IMR-90 (cell line): Measurements from ENCODE around the gene JCAD. TPM values are rescaled to one million over a fixed set of nuclear protein-coding genes. Genes with fewer than 3 reads are reported as not detected.
A peak's percentile ranks its signal among the peaks of the same experiment; 100 is the strongest.

ENCODE experiments used
- ATAC-seq: fragments of 200-7000 bp; cut with Tn5 transposase; 2 replicates; pipeline ENCODE4 v1.9.1; 2020; ENCODE audit warnings: low read depth, mild to moderate bottlenecking, moderate library complexity
- BruUV-seq: library from RNA; stranded (reverse); fragments of 400-500 nt; replicated peaks from 2 replicates; lab custom pipeline; 2021; lab: Mats Ljungman, UMichigan
- CTCF ChIA-PET: fragments of 300-600 bp; formaldehyde crosslinking; extraction: SDS; loops from one replicate; lab custom pipeline; 2021; ENCODE audit warnings: antibody characterized with exemption; lab: Yijun Ruan, JAX
- POLR2A ChIA-PET: fragments of 300-600 bp; sonication (Branson Sonifier 250); formaldehyde crosslinking; loops from one replicate; lab custom pipeline; 2022; ENCODE audit warnings: antibody characterized with exemption; ENCODE audit not compliant: unreplicated experiment; lab: Charles Lee
- DNase-seq: peaks from one replicate; pipeline ENCODE4 v3.0.0; 2013
- H2AFZ ChIP-seq: replicated peaks from 2 replicates; pipeline ENCODE3; 2013; ENCODE audit warnings: low read length, mild to moderate bottlenecking; ENCODE audit not compliant: poor library complexity
- H2AK5ac ChIP-seq: 2 replicates; pipeline ENCODE4 v1.6.1; 2013; ENCODE audit warnings: low read depth, low read length, inconsistent platforms
- H2AK9ac ChIP-seq: replicated peaks from 2 replicates; pipeline ENCODE3; 2013; ENCODE audit warnings: mild to moderate bottlenecking, low read depth, low read length, moderate library complexity; ENCODE audit not compliant: poor library complexity
- H2BK120ac ChIP-seq: 2 replicates; pipeline ENCODE4 v1.6.1; 2013; ENCODE audit warnings: low read depth, low read length, inconsistent platforms
- H2BK15ac ChIP-seq: 3 replicates; pipeline ENCODE4 v1.6.1; 2013; ENCODE audit warnings: low read depth, low read length, inconsistent platforms
- H2BK20ac ChIP-seq: 2 replicates; pipeline ENCODE4 v1.6.1; 2013; ENCODE audit warnings: low read depth, mild to moderate bottlenecking, inconsistent platforms, low read length, moderate library complexity
- H2BK5ac ChIP-seq: 2 replicates; pipeline ENCODE4 v1.6.1; 2013; ENCODE audit warnings: mild to moderate bottlenecking, low read depth, low read length, inconsistent platforms; ENCODE audit not compliant: poor library complexity, severe bottlenecking
- H3K14ac ChIP-seq: replicated peaks from 2 replicates; pipeline ENCODE4 v1.6.1; 2013; ENCODE audit warnings: low read depth, low read length, inconsistent platforms
- H3K18ac ChIP-seq: 2 replicates; pipeline ENCODE4 v1.6.1; 2013; ENCODE audit warnings: low read depth, low read length, control low read depth
- H3K23ac ChIP-seq: 2 replicates; pipeline ENCODE4 v1.6.1; 2013; ENCODE audit warnings: low read depth, low read length, inconsistent platforms
- H3K27ac ChIP-seq: 2 replicates; pipeline ENCODE4 v1.5.1; 2013; ENCODE audit warnings: mild to moderate bottlenecking, control low read depth, low read length; ENCODE audit not compliant: insufficient read depth
- H3K27me3 ChIP-seq: 2 replicates; pipeline ENCODE4 v1.6.1; 2013; ENCODE audit warnings: low read length; ENCODE audit not compliant: control insufficient read depth, insufficient read depth
- H3K36me3 ChIP-seq: 2 replicates; pipeline ENCODE4 v1.6.1; 2013; ENCODE audit warnings: low read length, mixed read lengths; ENCODE audit not compliant: control insufficient read depth, insufficient read depth
- H3K4ac ChIP-seq: 2 replicates; pipeline ENCODE4 v1.6.1; 2013; ENCODE audit warnings: low read depth, low read length, inconsistent platforms
- H3K4me1 ChIP-seq: 2 replicates; pipeline ENCODE4 v1.6.1; 2013; ENCODE audit warnings: low read length, mixed read lengths; ENCODE audit not compliant: control insufficient read depth, insufficient read depth
- H3K4me2 ChIP-seq: 2 replicates; pipeline ENCODE4 v1.6.1; 2013; ENCODE audit warnings: low read depth, mild to moderate bottlenecking, control low read depth, low read length, moderate library complexity
- H3K4me3 ChIP-seq: 2 replicates; pipeline ENCODE4 v1.5.1; 2013; ENCODE audit warnings: low read depth, mild to moderate bottlenecking, control low read depth, low read length, moderate library complexity; ENCODE audit not compliant: insufficient read depth
- H3K56ac ChIP-seq: 2 replicates; pipeline ENCODE4 v1.6.1; 2013; ENCODE audit warnings: low read length, inconsistent platforms; ENCODE audit not compliant: insufficient read depth; ENCODE audit errors: extremely low read depth
- H3K79me1 ChIP-seq, 2 experiments: 2 replicates each; pipeline ENCODE4 v1.6.1; 2013; ENCODE audit warnings: low read length in 2 of 2, inconsistent platforms in 1 of 2, low read depth in 1 of 2
- H3K9ac ChIP-seq: 2 replicates; pipeline ENCODE4 v1.6.1; 2013; ENCODE audit warnings: low read depth, low read length, control low read depth
- H3K9me1 ChIP-seq: 2 replicates; pipeline ENCODE4 v1.6.1; 2013; ENCODE audit warnings: low read length, inconsistent platforms; ENCODE audit not compliant: insufficient read depth
- H3K9me3 ChIP-seq: 2 replicates; pipeline ENCODE4 v1.6.1; 2013; ENCODE audit warnings: low read length; ENCODE audit not compliant: control insufficient read depth, insufficient read depth
- H4K20me1 ChIP-seq: 2 replicates; pipeline ENCODE4 v1.6.1; 2013; ENCODE audit warnings: low read length, inconsistent platforms; ENCODE audit not compliant: insufficient read depth
- H4K5ac ChIP-seq: 2 replicates; pipeline ENCODE4 v1.6.1; 2013; ENCODE audit warnings: mild to moderate bottlenecking, low read depth, low read length, control low read depth
- H4K8ac ChIP-seq, 2 experiments: 2 replicates each; pipeline ENCODE4 v1.6.1; 2013; ENCODE audit warnings: low read depth in 2 of 2, low read length in 2 of 2, control low read depth in 1 of 2, inconsistent platforms in 1 of 2
- H4K91ac ChIP-seq: 2 replicates; pipeline ENCODE4 v1.6.1; 2013; ENCODE audit warnings: low read depth, low read length, inconsistent platforms; ENCODE audit not compliant: insufficient read depth
- BHLHE40 ChIP-seq: fragments of 150-350 bp; IDR thresholded peaks from 2 replicates; pipeline ENCODE4 v1.6.1; 2016; ENCODE audit warnings: mild to moderate bottlenecking, low read depth, low read length
- CEBPB ChIP-seq: IDR thresholded peaks from 2 replicates; pipeline ENCODE4 v1.6.1; 2012; ENCODE audit warnings: low read depth, low read length, improper control_type of control experiment
- CHD1 ChIP-seq: IDR thresholded peaks from 2 replicates; pipeline ENCODE4 v1.6.1; 2012; ENCODE audit warnings: low read depth, low read length, improper control_type of control experiment
- MAFK ChIP-seq: IDR thresholded peaks from 2 replicates; pipeline ENCODE4 v1.6.1; 2012; ENCODE audit warnings: low read depth, low read length, improper control_type of control experiment
- MXI1 ChIP-seq: IDR thresholded peaks from 2 replicates; pipeline ENCODE4 v1.6.1; 2012; ENCODE audit warnings: low read depth, mild to moderate bottlenecking, low read length, moderate library complexity, borderline replicate concordance
- NFE2L2 ChIP-seq: fragments of 150-350 bp; IDR thresholded peaks from 2 replicates; pipeline ENCODE4 v1.6.1; 2016; ENCODE audit warnings: low read depth, mild to moderate bottlenecking, low read length
- POLR2A ChIP-seq: IDR thresholded peaks from 2 replicates; pipeline ENCODE4 v1.6.1; 2012; ENCODE audit warnings: mild to moderate bottlenecking, low read depth, low read length
- RAD21 ChIP-seq: IDR thresholded peaks from 2 replicates; pipeline ENCODE4 v1.6.1; 2012; ENCODE audit warnings: low read length, improper control_type of control experiment
- RCOR1 ChIP-seq: IDR thresholded peaks from 2 replicates; pipeline ENCODE4 v1.6.1; 2012; ENCODE audit warnings: mild to moderate bottlenecking, low read length, improper control_type of control experiment; ENCODE audit not compliant: insufficient replicate concordance
- SMC3 ChIP-seq: fragments of 150-350 bp; IDR thresholded peaks from 2 replicates; pipeline ENCODE4 v1.6.1; 2016; ENCODE audit warnings: low read depth, mild to moderate bottlenecking, antibody characterized with exemption, low read length, moderate library complexity
- WGBS, 2 experiments: methylation state at CpG; one replicate each; pipeline versions ENCODE4 v1.1.5 to v1.1.7; 2013; ENCODE audit warnings: missing lambda C conversion rate in 2 of 2; ENCODE audit not compliant: insufficient read length in 1 of 2; ENCODE audit errors: extremely low coverage in 2 of 2; 5-methylcytosine and 5-hydroxymethylcytosine counted together
- dilution Hi-C: fragments of 300-500 bp; cut with HindIII; formaldehyde crosslinking; loops from one replicate; pipeline ENCODE4 v1.14.3; 2018; ENCODE audit warnings: low sequenced_read_pairs; ENCODE audit not compliant: unreplicated experiment
- in situ Hi-C: fragments of 300-500 bp; cut with MboI; formaldehyde crosslinking; loops from 3 replicates; pipeline ENCODE4 v1.14.3; 2019; ENCODE audit warnings: low sequenced_read_pairs, inconsistent platforms, mixed read lengths
- intact Hi-C: fragments of 100-400 bp; cut with micrococcal nuclease; formaldehyde crosslinking; loops from 2 replicates; pipeline ENCODE4 v1.10.0; 2022
- polyA plus RNA-seq, 3 experiments: library from polyadenylated mRNA; depleted of rRNA; stranded (reverse); fragments of >200 nt; gene quantifications; 2 replicates each; pipeline ENCODE4 v1.2.3, GENCODE V29; 2012; ENCODE audit warnings: low replicate concordance in 1 of 3
- total RNA-seq: library from RNA; depleted of rRNA; stranded (reverse); fragments of >200 nt; gene quantifications from 2 replicates; pipeline ENCODE4 v1.2.3, GENCODE V29; 2012
- TF ChIP-seq, protein P1 (sequence below): conservative IDR thresholded peaks from 2 replicates; pipeline ENCODE4 v1.5.1; 2012; ENCODE audit warnings: mild to moderate bottlenecking, low read depth, low read length, improper control_type of control experiment
- TF ChIP-seq, protein P2 (sequence below): fragments of 150-350 bp; IDR thresholded peaks from 2 replicates; pipeline ENCODE4 v1.6.1; 2016; ENCODE audit warnings: low read depth, mild to moderate bottlenecking, low read length, moderate library complexity, borderline replicate concordance

Gene JCAD
- total and polyA plus RNA-seq, 2 of the 4 experiments (the other 2 are of a cell fraction) = 15.9 to 16.8 TPM

DNA sequence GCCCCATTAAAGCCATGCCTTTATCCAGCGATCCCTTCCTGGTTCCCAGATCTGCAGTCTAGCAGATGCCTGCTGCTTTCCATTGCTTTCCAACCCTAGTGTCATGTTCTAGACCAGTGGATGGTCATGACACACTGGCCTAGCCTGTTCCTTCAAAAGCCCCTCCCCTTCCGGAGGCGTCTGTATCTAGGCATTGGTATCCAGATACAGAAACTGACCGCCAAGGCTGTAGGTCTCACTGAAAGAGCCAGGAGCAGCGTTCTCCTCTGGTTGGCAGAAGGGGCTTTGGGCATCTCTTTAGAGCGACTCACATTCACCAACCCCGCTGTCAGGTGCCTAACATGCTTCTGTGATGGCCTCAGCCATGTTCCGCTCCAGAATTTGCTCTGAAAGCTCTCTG is 22.6 kb downstream of the JCAD start:
- Histone ChIP-seq H2AFZ (no peak overlapping the region), H4K5ac (no peak overlapping the region), H2AK9ac (no peak overlapping the region), H3K9ac (no peak overlapping the region), H3K27ac (no peak overlapping the region), H3K18ac (no peak overlapping the region), H2BK15ac (no peak overlapping the region), H3K79me1 (peaks cover 43 to 87% of the 10 kb centered on the region in 2 experiments), H3K36me3 (peaks cover 58% of the 10 kb centered on the region), H4K8ac (no peak overlapping the region), H3K4me1 (peaks cover 4% of the 10 kb centered on the region), H3K14ac (0 out of 2 replicates have a peak overlapping the region, but pooled peaks have one; percentile 48), H3K4me2 (no peak overlapping the region), H2BK5ac (no peak overlapping the region), H3K9me1 (peaks cover 18% of the 10 kb centered on the region), H3K4me3 (no peak overlapping the region), H3K23ac (no peak overlapping the region), H2BK120ac (no peak overlapping the region), H2AK5ac (no peak overlapping the region), H3K4ac (no peak overlapping the region), H4K91ac (no peak overlapping the region), H3K9me3 (no peaks in the 10 kb centered on the region), H4K20me1 (peaks cover 61% of the 10 kb centered on the region), H3K27me3 (no peaks in the 10 kb centered on the region), H3K56ac (no peak overlapping the region), H2BK20ac (no peak overlapping the region)
- dilution Hi-C loops = no loop called here
- TF ChIP-seq BHLHE40 (no peak), NFE2L2 (no peak), MAFK (no peak), RCOR1 (no peak), RAD21 (no peak), CEBPB (no peak), MXI1 (no peak), SMC3 (no peak), CHD1 (no peak), POLR2A (no peak)
- TF ChIP-seq, protein P1, sequence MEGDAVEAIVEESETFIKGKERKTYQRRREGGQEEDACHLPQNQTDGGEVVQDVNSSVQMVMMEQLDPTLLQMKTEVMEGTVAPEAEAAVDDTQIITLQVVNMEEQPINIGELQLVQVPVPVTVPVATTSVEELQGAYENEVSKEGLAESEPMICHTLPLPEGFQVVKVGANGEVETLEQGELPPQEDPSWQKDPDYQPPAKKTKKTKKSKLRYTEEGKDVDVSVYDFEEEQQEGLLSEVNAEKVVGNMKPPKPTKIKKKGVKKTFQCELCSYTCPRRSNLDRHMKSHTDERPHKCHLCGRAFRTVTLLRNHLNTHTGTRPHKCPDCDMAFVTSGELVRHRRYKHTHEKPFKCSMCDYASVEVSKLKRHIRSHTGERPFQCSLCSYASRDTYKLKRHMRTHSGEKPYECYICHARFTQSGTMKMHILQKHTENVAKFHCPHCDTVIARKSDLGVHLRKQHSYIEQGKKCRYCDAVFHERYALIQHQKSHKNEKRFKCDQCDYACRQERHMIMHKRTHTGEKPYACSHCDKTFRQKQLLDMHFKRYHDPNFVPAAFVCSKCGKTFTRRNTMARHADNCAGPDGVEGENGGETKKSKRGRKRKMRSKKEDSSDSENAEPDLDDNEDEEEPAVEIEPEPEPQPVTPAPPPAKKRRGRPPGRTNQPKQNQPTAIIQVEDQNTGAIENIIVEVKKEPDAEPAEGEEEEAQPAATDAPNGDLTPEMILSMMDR = no peak
- TF ChIP-seq, protein P2, sequence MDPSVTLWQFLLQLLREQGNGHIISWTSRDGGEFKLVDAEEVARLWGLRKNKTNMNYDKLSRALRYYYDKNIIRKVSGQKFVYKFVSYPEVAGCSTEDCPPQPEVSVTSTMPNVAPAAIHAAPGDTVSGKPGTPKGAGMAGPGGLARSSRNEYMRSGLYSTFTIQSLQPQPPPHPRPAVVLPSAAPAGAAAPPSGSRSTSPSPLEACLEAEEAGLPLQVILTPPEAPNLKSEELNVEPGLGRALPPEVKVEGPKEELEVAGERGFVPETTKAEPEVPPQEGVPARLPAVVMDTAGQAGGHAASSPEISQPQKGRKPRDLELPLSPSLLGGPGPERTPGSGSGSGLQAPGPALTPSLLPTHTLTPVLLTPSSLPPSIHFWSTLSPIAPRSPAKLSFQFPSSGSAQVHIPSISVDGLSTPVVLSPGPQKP = no peak
- POLR2A ChIA-PET = no interaction called here
- CTCF ChIA-PET = no interaction called here
- ATAC-seq (peak; percentile 45), DNase-seq (no peak)
- in situ Hi-C loops = no loop called here
- no TSS peak for BruUV-seq
- intact Hi-C loops = loop anchor here (5.0 kb wide), 1 partner anchor 310 kb away; the partner anchor contains the start of gene MTPAP
- 94% methylated on average over 4 of the region's 8 CpGs; no CpG with 5 or more reads in 1 of the 2 experiments for WGBS, 2 experiments
